HCT116 (cell line): ENCODE measurements around the gene SPEF1. TPM values are rescaled to one million over a fixed set of nuclear protein-coding genes. Genes with fewer than 3 reads are reported as not detected.

Source experiments
- ATAC-seq: fragments of 200-7000 bp; cut with Tn5 transposase; 2 replicates; pipeline ENCODE4 v1.9.1; 2020; ENCODE audit warnings: mild to moderate bottlenecking, moderate library complexity
- BruUV-seq: library from RNA; stranded (reverse); fragments of 400-500 nt; replicated peaks from 2 replicates; lab custom pipeline; 2021; lab: Mats Ljungman, UMichigan
- CTCF ChIA-PET: fragments of 300-600 bp; sonication (Branson Sonifier 250); formaldehyde crosslinking; loops from one replicate; lab custom pipeline; 2021; ENCODE audit warnings: antibody characterized with exemption; lab: Charles Lee
- POLR2A ChIA-PET: fragments of 300-600, 350-600 bp; sonication (Branson Sonifier 250); formaldehyde crosslinking; loops from one replicate; lab custom pipeline; 2021; ENCODE audit warnings: antibody characterized with exemption; lab: Charles Lee
- RAD21 ChIA-PET, 2 experiments: fragments of 300-600 bp; sonication (Branson Sonifier 250); formaldehyde crosslinking; loops; one replicate each; lab custom pipeline; 2023; ENCODE audit warnings: low total read pairs in 2 of 2; ENCODE audit not compliant: uncharacterized antibody in 2 of 2, unreplicated experiment in 2 of 2, low non-redundant PET in 1 of 2; lab: Charles Lee
- DNase-seq: peaks from one replicate; pipeline ENCODE4 v3.0.0-alpha.2; 2010; ENCODE audit warnings: low read depth, low spot score
- H2AFZ ChIP-seq: fragments of 200-600 bp; shearing (Covaris generic), sonication (generic); 2 replicates; pipeline ENCODE4 v1.6.1; 2017; ENCODE audit warnings: low read depth, mixed run types, mixed read lengths, antibody characterized with exemption, low read length; ENCODE audit not compliant: poor library complexity, severe bottlenecking
- H3K27ac ChIP-seq: 2 replicates; pipeline ENCODE4 v1.5.1; 2012; ENCODE audit warnings: low read depth, low read length
- H3K27me3 ChIP-seq: fragments of 200-600 bp; sonication (generic); 2 replicates; pipeline ENCODE4 v1.6.1; 2016; ENCODE audit warnings: mixed run types, low read length, mixed read lengths; ENCODE audit not compliant: insufficient read depth
- H3K36me3 ChIP-seq, 2 experiments: fragments of 200-500 bp in 1 of 2; fragments of 200-600 bp in 1 of 2; sonication (Bioruptor generic) in 1 of 2; sonication (generic) in 1 of 2; 2 replicates each; pipeline versions ENCODE4 v1.5.1 to v1.6.1; 2014 to 2016; ENCODE audit warnings: low read length in 2 of 2, inconsistent platforms in 1 of 2, mixed read lengths in 1 of 2, mixed run types in 1 of 2; ENCODE audit not compliant: insufficient read depth in 2 of 2, control insufficient read depth in 1 of 2
- H3K4me1 ChIP-seq, 2 experiments: fragments of 200-600 bp in 1 of 2; sonication (generic) in 1 of 2; 2 replicates each; pipeline versions ENCODE4 v1.5.1 to v1.6.1; 2012 to 2017; ENCODE audit warnings: low read length in 2 of 2, inconsistent platforms in 1 of 2, mild to moderate bottlenecking in 1 of 2, mixed read lengths in 1 of 2, mixed run types in 1 of 2, moderate library complexity in 1 of 2; ENCODE audit not compliant: insufficient read depth in 2 of 2, control insufficient read depth in 1 of 2
- H3K4me2 ChIP-seq: fragments of 200-600 bp; sonication (generic); 2 replicates; pipeline ENCODE4 v1.6.1; 2017; ENCODE audit warnings: mixed run types, low read length, mixed read lengths
- H3K4me3 ChIP-seq, 2 experiments: fragments of 200-600 bp in 1 of 2; sonication (generic) in 1 of 2; replicated peaks in 1 of 2; 2 replicates each; pipeline ENCODE4 v1.5.1; 2011 to 2016; ENCODE audit warnings: low read length in 2 of 2, control low read depth in 1 of 2, low read depth in 1 of 2, mild to moderate bottlenecking in 1 of 2, mixed read lengths in 1 of 2, mixed run types in 1 of 2
- H3K79me2 ChIP-seq: fragments of 200-600 bp; sonication (generic); 2 replicates; pipeline ENCODE4 v1.6.1; 2017; ENCODE audit warnings: mild to moderate bottlenecking, mixed run types, low read length, moderate library complexity, mixed read lengths; ENCODE audit not compliant: insufficient read depth
- H3K9ac ChIP-seq: fragments of 200-600 bp; sonication (generic); 2 replicates; pipeline ENCODE4 v1.6.1; 2016; ENCODE audit warnings: low read length, mixed read lengths
- H3K9me2 ChIP-seq: fragments of 200-600 bp; sonication (generic), shearing (Covaris generic); 2 replicates; pipeline ENCODE4 v1.6.1; 2017; ENCODE audit warnings: mixed run types, mild to moderate bottlenecking, moderate library complexity; ENCODE audit not compliant: insufficient read depth
- H3K9me3 ChIP-seq, 2 experiments: fragments of 200-500 bp in 1 of 2; fragments of 200-600 bp in 1 of 2; sonication (Bioruptor generic) in 1 of 2; sonication (generic) in 1 of 2; 2 replicates each; pipeline ENCODE4 v1.6.1; 2014 to 2017; ENCODE audit warnings: low read length in 2 of 2, mixed read lengths in 2 of 2, inconsistent platforms in 1 of 2, low read depth in 1 of 2, mild to moderate bottlenecking in 1 of 2, mixed run types in 1 of 2, moderate library complexity in 1 of 2; ENCODE audit not compliant: control insufficient read depth in 1 of 2, insufficient read depth in 1 of 2
- H4K20me1 ChIP-seq: fragments of 200-600 bp; sonication (generic), shearing (Covaris generic); 2 replicates; pipeline ENCODE4 v1.6.1; 2017; ENCODE audit warnings: mixed run types, mild to moderate bottlenecking, moderate library complexity; ENCODE audit not compliant: insufficient read depth
- EZH2 ChIP-seq: fragments of 200-600 bp; sonication (generic); IDR thresholded peaks from 2 replicates; pipeline ENCODE4 v1.6.1; 2017; ENCODE audit warnings: antibody characterized with exemption, mixed run types
- EZH2phosphoT487 ChIP-seq: fragments of 200-600 bp; IDR thresholded peaks from 2 replicates; pipeline ENCODE4 v1.6.1; 2018; ENCODE audit warnings: antibody characterized with exemption, borderline replicate concordance
- FOSL1 ChIP-seq: IDR thresholded peaks from 2 replicates; pipeline ENCODE4 v1.6.1; 2012; ENCODE audit warnings: low read depth
- JUND ChIP-seq: IDR thresholded peaks from 2 replicates; pipeline ENCODE4 v1.6.1; 2012
- POLR2A ChIP-seq: IDR thresholded peaks from 2 replicates; pipeline ENCODE4 v1.7.0; 2011; ENCODE audit warnings: borderline replicate concordance; ENCODE audit not compliant: insufficient read depth, insufficient read length; ENCODE audit errors: extremely low read depth
- POLR2AphosphoS5 ChIP-seq: IDR thresholded peaks from 2 replicates; pipeline ENCODE4 v1.6.1; 2011; ENCODE audit warnings: mild to moderate bottlenecking, low read depth, low read length, moderate library complexity
- SIN3A ChIP-seq: IDR thresholded peaks from 2 replicates; pipeline ENCODE4 v1.6.1; 2012; ENCODE audit warnings: low read depth
- SP1 ChIP-seq: IDR thresholded peaks from 2 replicates; pipeline ENCODE4 v1.6.1; 2012; ENCODE audit warnings: low read depth
- TCF7L2 ChIP-seq: IDR thresholded peaks from 2 replicates; pipeline ENCODE4 v1.7.0; 2011; ENCODE audit warnings: borderline replicate concordance, inconsistent platforms; ENCODE audit not compliant: insufficient read depth, insufficient read length; ENCODE audit errors: extremely low read depth
- YY1 ChIP-seq: IDR thresholded peaks from 2 replicates; pipeline ENCODE4 v1.6.1; 2011; ENCODE audit warnings: low read length, low read depth, moderate library complexity, mild to moderate bottlenecking; ENCODE audit not compliant: insufficient replicate concordance; ENCODE audit errors: extremely low read depth
- ZNF274 ChIP-seq: fragments of 200-500 bp; sonication (Bioruptor generic); IDR thresholded peaks from 2 replicates; pipeline ENCODE4 v1.6.1; 2014; ENCODE audit warnings: mild to moderate bottlenecking, low read depth, low read length, inconsistent platforms
- intact Hi-C: fragments of 100-400 bp; cut with micrococcal nuclease; formaldehyde crosslinking; loops from 2 replicates; pipeline ENCODE4 v1.10.0; 2022
- total RNA-seq: library from RNA; stranded (reverse); gene quantifications from one replicate; pipeline ENCODE4 v1.2.1, GENCODE V29; 2021; ENCODE audit not compliant: unreplicated experiment
- TF ChIP-seq, protein P1 (sequence below): IDR thresholded peaks from 2 replicates; pipeline ENCODE4 v1.6.1; 2012
- TF ChIP-seq, protein P2 (sequence below), 3 experiments: fragments of 200-600 bp in 1 of 3; sonication (generic) in 1 of 3; IDR thresholded peaks in 2 of 3; conservative IDR thresholded peaks in 1 of 3; 2 replicates each; pipeline ENCODE4 v1.5.1; 2012 to 2017; ENCODE audit warnings: low read depth in 2 of 3, low read length in 2 of 3, antibody characterized with exemption in 1 of 3, borderline replicate concordance in 1 of 3, control low read depth in 1 of 3, mild to moderate bottlenecking in 1 of 3, mixed read lengths in 1 of 3, mixed run types in 1 of 3, moderate library complexity in 1 of 3; ENCODE audit not compliant: insufficient read depth in 1 of 3
- TF ChIP-seq, protein P3 (sequence below): IDR thresholded peaks from 2 replicates; pipeline ENCODE4 v1.6.1; 2012

Gene SPEF1
- total RNA-seq, 1 experiment from 2014 or later = 0.93 TPM

DNA sequence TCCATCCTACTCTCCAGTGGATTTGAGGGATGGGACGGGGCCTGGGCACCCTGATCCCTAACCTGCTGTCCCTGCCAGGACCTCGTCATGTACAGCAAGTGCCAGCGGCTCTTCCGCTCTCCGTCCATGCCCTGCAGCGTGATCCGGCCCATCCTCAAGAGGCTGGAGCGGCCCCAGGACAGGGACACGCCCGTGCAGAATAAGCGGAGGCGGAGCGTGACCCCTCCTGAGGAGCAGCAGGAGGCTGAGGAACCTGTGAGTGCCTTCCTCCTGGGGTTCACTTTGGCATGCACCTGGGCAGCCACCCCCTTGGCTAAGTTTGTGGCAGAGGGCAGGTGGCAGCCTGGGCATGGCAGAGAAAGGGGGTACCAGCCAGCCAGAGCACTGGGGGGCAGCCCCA lies 20.6 kb upstream of the SPEF1 start:
- Histone ChIP-seq H3K36me3 (peaks cover 34 to 74% of the 10 kb centered on the region in 2 experiments), H3K4me2 (no peak overlapping the region), H3K9me2 (no peaks in the 10 kb centered on the region), H3K79me2 (peaks cover 62% of the 10 kb centered on the region), H2AFZ (no peak overlapping the region), H3K9ac (no peak overlapping the region), H4K20me1 (no peaks in the 10 kb centered on the region), H3K27ac (peak overlapping the region; percentile 30; the same call in 1 of the 2 replicates), H3K4me1 (peaks cover 47 to 80% of the 10 kb centered on the region in 2 experiments), H3K9me3 (no peaks in the 10 kb centered on the region), H3K4me3 (no peak overlapping the region), H3K27me3 (no peaks in the 10 kb centered on the region)
- ChIA-PET RAD21 (no interaction called here), POLR2A (no interaction called here), CTCF (no interaction called here)
- intact Hi-C loops = no loop called here
- no TSS peak for BruUV-seq
- DNase-seq (no peak), ATAC-seq (no peak)
- TF ChIP-seq POLR2AphosphoS5 (peak; percentile 16; the same call in 1 of the 2 replicates), ZNF274 (no peak)

DNA sequence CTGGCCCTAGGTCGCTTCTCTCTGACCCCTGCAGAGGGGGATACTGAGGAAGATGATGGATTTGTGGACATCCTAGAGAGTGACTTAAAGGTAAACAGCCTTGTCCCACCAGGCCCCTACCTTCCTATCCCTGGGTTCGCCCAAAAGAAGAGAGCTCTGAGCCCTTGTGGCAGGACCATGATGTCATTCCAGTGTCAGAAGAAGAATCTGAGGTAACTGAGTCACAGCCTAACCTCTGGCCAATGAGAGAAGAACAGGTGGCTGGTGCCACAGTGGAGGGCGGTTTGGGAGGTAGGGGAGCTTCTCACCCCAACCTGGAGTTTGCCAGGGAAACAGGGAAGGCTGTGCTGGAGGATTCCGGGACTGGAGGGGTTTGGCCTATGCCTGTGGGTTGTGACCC lies 20.1 kb upstream of the SPEF1 start:
- no peak overlapping the region for H3K4me2 ChIP-seq
- H3K9me3 ChIP-seq = no peaks in the 10 kb centered on the region
- no peaks in the 10 kb centered on the region for H4K20me1 ChIP-seq
- peaks cover 67% of the 10 kb centered on the region for H3K79me2 ChIP-seq
- no TSS peak for BruUV-seq
- no peak for DNase-seq
- TF ChIP-seq SIN3A = no peak
- TF ChIP-seq POLR2A = no peak
- no peak for TF ChIP-seq SP1
- no peak for TF ChIP-seq EZH2phosphoT487
- TF ChIP-seq, protein P1, sequence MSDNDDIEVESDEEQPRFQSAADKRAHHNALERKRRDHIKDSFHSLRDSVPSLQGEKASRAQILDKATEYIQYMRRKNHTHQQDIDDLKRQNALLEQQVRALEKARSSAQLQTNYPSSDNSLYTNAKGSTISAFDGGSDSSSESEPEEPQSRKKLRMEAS = no peak
- TF ChIP-seq, protein P2, sequence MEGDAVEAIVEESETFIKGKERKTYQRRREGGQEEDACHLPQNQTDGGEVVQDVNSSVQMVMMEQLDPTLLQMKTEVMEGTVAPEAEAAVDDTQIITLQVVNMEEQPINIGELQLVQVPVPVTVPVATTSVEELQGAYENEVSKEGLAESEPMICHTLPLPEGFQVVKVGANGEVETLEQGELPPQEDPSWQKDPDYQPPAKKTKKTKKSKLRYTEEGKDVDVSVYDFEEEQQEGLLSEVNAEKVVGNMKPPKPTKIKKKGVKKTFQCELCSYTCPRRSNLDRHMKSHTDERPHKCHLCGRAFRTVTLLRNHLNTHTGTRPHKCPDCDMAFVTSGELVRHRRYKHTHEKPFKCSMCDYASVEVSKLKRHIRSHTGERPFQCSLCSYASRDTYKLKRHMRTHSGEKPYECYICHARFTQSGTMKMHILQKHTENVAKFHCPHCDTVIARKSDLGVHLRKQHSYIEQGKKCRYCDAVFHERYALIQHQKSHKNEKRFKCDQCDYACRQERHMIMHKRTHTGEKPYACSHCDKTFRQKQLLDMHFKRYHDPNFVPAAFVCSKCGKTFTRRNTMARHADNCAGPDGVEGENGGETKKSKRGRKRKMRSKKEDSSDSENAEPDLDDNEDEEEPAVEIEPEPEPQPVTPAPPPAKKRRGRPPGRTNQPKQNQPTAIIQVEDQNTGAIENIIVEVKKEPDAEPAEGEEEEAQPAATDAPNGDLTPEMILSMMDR (IDR thresholded peaks at IDR 0.05 in 2 of 3, conservative IDR thresholded peaks at IDR 0.05 in 1 of 3; ENCODE audit: borderline replicate concordance in 1 of 3, insufficient read depth in 1 of 3, low read depth in 2 of 3, low read length in 2 of 3) = no peak
- TF ChIP-seq YY1 = no peak
- TF ChIP-seq, protein P3, sequence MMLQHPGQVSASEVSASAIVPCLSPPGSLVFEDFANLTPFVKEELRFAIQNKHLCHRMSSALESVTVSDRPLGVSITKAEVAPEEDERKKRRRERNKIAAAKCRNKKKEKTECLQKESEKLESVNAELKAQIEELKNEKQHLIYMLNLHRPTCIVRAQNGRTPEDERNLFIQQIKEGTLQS = no peak
- no peak for TF ChIP-seq EZH2
- no peak for TF ChIP-seq TCF7L2
- no peak for TF ChIP-seq ZNF274
- TF ChIP-seq FOSL1 = no peak
- TF ChIP-seq JUND = no peak
- TF ChIP-seq POLR2AphosphoS5 = no peak; the same call in 1 of the 2 replicates
- H3K4me1 ChIP-seq = peaks cover 41 to 74% of the 10 kb centered on the region in 2 experiments
- H2AFZ ChIP-seq = no peak overlapping the region
- H3K4me3 ChIP-seq = no peak overlapping the region
- no peak for ATAC-seq
- H3K27ac ChIP-seq = peak overlapping the region; percentile 30; the same call in 1 of the 2 replicates
- ChIA-PET CTCF (interaction anchor here (1.2 kb wide), 1 partner anchor 17 kb away, joined by 5 read pairs; no protein-coding TSS in a partner anchor), RAD21 (no interaction called here), POLR2A (interaction anchor here (2.7 kb wide), 1 partner anchor 13 kb away, joined by 13 read pairs; no protein-coding TSS in a partner anchor)
- no peaks in the 10 kb centered on the region for H3K27me3 ChIP-seq
- intact Hi-C loops = no loop called here
- H3K36me3 ChIP-seq = peaks cover 34 to 74% of the 10 kb centered on the region in 2 experiments
- H3K9me2 ChIP-seq = no peaks in the 10 kb centered on the region
- H3K9ac ChIP-seq = no peak overlapping the region
